WERI-Rb-1 (cell line): Measurements from ENCODE around the gene CFTR.

Source experiments
- DNase-seq: peaks from one replicate; pipeline ENCODE4 v3.0.0-alpha.2; 2020
- H3K27ac ChIP-seq: fragments of 250-450 bp; sonication (Bioruptor Pico); 2 replicates; pipeline ENCODE4 v1.5.1; 2020; ENCODE audit warnings: mild to moderate bottlenecking, moderate library complexity
- H3K27me3 ChIP-seq: fragments of 250-450 bp; sonication (Bioruptor Pico); 2 replicates; pipeline ENCODE4 v1.5.1; 2021; ENCODE audit warnings: mild to moderate bottlenecking, low read depth, moderate library complexity; ENCODE audit not compliant: insufficient read depth, severe bottlenecking
- H3K36me3 ChIP-seq: fragments of 250-450 bp; sonication (Bioruptor Pico); 2 replicates; pipeline ENCODE4 v1.5.1; 2020; ENCODE audit warnings: mild to moderate bottlenecking, moderate library complexity
- H3K4me3 ChIP-seq: 2 replicates; pipeline ENCODE4 v1.5.1; 2011; ENCODE audit warnings: low read depth, mild to moderate bottlenecking, control low read depth, low read length
- H3K9me3 ChIP-seq: fragments of 250-450 bp; sonication (Bioruptor Pico); 2 replicates; pipeline ENCODE4 v1.5.1; 2021; ENCODE audit warnings: mild to moderate bottlenecking, moderate library complexity; ENCODE audit not compliant: severe bottlenecking
- CTCF ChIP-seq: IDR thresholded peaks from 2 replicates; pipeline ENCODE4 v1.5.1; 2011; ENCODE audit warnings: low read depth, mild to moderate bottlenecking, control low read depth, inconsistent platforms, low read length

Gene CFTR

GRCh38 chr7:117665368-117665767 lies 185.5 kb downstream of the CFTR start:
- Histone ChIP-seq H3K36me3 (no peaks in the 10 kb centered on the region), H3K27ac (no peak overlapping the region), H3K9me3 (no peaks in the 10 kb centered on the region), H3K4me3 (no peak overlapping the region), H3K27me3 (peaks cover 26% of the 10 kb centered on the region)
- no peak for DNase-seq
- no peak for TF ChIP-seq CTCF

GRCh38 chr7:117666031-117666430 lies 186.2 kb downstream of the CFTR start:
- H3K36me3 ChIP-seq = no peaks in the 10 kb centered on the region

GRCh38 chr7:117666689-117667088 lies 186.9 kb downstream of the CFTR start:
- H3K27ac ChIP-seq = no peak overlapping the region
- DNase-seq = no peak
- no peak for TF ChIP-seq CTCF
- H3K9me3 ChIP-seq = no peaks in the 10 kb centered on the region
- H3K36me3 ChIP-seq = no peaks in the 10 kb centered on the region
- H3K27me3 ChIP-seq = peaks cover 30% of the 10 kb centered on the region
- no peak overlapping the region for H3K4me3 ChIP-seq

More at GRCh38 chr7:117666031-117666430, 186.2 kb downstream of the CFTR start:
- Histone ChIP-seq H3K4me3 (no peak overlapping the region), H3K27me3 (peaks cover 26% of the 10 kb centered on the region), H3K27ac (no peak overlapping the region), H3K9me3 (no peaks in the 10 kb centered on the region)
- DNase-seq = no peak
- TF ChIP-seq CTCF = no peak

- TF ChIP-seq CTCF = no peak
- H3K36me3 ChIP-seq = no peaks in the 10 kb centered on the region
These were observed 187.6 kb downstream of the CFTR start for GRCh38 chr7:117667456-117667855.

GRCh38 chr7:117669818-117670217 lies 190.0 kb downstream of the CFTR start:
- Histone ChIP-seq H3K9me3 (no peaks in the 10 kb centered on the region), H3K4me3 (no peak overlapping the region), H3K27me3 (peaks cover 33% of the 10 kb centered on the region), H3K36me3 (no peaks in the 10 kb centered on the region), H3K27ac (no peak overlapping the region)
- DNase-seq = no peak
- no peak for TF ChIP-seq CTCF

More at GRCh38 chr7:117667456-117667855, 187.6 kb downstream of the CFTR start:
- Histone ChIP-seq H3K9me3 (no peaks in the 10 kb centered on the region), H3K4me3 (no peak overlapping the region), H3K27ac (no peak overlapping the region), H3K27me3 (peaks cover 37% of the 10 kb centered on the region)
- DNase-seq = no peak

- no peak overlapping the region for H3K4me3 ChIP-seq
- no peak overlapping the region for H3K27ac ChIP-seq
- no peak for DNase-seq
- TF ChIP-seq CTCF = no peak
- no peaks in the 10 kb centered on the region for H3K9me3 ChIP-seq
- peaks cover 35% of the 10 kb centered on the region for H3K27me3 ChIP-seq
- no peaks in the 10 kb centered on the region for H3K36me3 ChIP-seq
These were observed 192.6 kb downstream of the CFTR start for GRCh38 chr7:117672453-117672852.
